HG03457 (cell line): Measurements from ENCODE around the gene ARHGEF11.
"Not testable (repeated sequence)": the region's sequence is repeated elsewhere in the genome, so short reads cannot be mapped to it uniquely, and the experiment has no call there.

Experiments
- ATAC-seq: cut with Tn5 transposase; IDR thresholded peaks from one replicate; pipeline ENCODE4 v1.9.1; 2021; ENCODE audit warnings: moderate number of reproducible peaks; ENCODE audit not compliant: unreplicated experiment

ARHGEF11 gene, protein sequence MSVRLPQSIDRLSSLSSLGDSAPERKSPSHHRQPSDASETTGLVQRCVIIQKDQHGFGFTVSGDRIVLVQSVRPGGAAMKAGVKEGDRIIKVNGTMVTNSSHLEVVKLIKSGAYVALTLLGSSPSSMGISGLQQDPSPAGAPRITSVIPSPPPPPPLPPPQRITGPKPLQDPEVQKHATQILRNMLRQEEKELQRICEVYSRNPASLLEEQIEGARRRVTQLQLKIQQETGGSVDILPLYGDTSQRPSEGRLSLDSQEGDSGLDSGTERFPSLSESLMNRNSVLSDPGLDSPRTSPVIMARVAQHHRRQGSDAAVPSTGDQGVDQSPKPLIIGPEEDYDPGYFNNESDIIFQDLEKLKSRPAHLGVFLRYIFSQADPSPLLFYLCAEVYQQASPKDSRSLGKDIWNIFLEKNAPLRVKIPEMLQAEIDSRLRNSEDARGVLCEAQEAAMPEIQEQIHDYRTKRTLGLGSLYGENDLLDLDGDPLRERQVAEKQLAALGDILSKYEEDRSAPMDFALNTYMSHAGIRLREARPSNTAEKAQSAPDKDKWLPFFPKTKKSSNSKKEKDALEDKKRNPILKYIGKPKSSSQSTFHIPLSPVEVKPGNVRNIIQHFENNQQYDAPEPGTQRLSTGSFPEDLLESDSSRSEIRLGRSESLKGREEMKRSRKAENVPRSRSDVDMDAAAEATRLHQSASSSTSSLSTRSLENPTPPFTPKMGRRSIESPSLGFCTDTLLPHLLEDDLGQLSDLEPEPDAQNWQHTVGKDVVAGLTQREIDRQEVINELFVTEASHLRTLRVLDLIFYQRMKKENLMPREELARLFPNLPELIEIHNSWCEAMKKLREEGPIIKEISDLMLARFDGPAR (N-terminal part only)

DNA sequence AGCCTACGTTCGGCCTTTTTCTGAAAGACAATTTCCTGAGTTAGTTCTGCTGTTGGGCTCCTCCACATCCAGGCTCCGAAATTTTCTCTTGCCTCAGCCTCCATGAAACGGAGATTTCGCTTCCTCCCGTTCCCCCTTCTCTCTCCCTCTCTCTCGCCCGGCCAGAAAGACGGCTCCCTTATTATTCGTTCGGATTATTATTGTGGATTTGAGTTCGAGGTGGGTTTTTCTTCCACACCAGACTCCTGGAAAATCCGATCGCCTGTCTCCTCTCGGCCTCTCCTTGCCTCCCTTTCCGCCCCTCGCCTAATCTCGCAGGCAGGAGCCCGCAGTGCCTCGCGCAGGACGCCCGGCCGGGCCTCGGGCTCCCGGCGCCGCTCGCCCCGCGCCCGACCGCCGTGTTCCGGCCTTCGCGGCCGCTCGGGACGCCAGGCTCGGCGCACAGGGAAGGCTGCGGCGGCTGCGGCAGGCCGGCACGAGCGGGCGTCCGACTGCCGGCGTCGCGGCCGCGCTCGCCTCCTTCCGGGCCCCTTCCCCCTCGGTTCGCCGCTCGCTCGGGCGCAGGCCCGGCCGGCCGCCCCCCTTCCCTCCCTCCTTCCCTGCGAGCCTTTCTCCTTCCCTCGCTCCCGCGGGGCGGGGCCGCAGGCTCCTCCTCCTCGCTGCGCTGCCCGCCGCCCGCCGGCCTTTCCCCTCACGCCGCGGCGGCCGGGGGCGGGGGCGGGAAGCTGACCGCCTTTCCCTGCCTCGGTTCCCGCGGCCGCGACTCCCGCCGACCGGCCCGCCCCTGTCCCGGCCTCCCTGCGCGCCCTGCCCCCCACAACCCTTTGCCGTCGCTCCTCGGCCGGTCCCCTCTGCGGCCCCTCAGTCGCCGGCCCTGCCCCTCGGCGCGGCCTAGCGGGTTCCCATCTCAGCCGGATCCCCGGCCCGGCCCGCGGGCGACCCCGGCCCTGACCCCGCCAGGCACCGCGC is at the start of gene ARHGEF11:
Gene ARHGEF11, minus strand, starts transcription at position 493 of the 969 bp plus-strand sequence. CDS start 1,412 bp downstream, outside the sequence.
- ATAC-seq: no peak

DNA sequence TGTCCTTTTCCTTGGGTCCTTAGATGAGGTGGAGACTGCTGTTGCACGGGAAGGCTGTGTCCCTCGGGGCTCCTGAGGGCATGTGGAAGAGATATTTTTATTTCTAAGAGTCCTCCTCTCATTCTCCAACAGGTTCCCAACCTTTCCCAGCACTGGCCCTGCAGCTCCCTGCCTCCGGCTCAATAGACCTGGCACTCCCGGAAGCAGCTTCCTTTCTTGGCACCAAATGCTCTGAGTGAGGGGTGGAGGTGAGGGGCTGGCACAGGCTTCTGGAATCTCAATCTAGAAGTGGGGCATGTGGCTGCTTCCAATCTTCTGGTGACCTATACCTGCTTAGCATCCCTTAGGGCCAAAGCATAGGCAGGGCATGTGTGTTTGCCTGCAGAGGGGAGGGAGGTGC is 49.5 kb upstream of the ARHGEF11 start:
- no peak for ATAC-seq

DNA sequence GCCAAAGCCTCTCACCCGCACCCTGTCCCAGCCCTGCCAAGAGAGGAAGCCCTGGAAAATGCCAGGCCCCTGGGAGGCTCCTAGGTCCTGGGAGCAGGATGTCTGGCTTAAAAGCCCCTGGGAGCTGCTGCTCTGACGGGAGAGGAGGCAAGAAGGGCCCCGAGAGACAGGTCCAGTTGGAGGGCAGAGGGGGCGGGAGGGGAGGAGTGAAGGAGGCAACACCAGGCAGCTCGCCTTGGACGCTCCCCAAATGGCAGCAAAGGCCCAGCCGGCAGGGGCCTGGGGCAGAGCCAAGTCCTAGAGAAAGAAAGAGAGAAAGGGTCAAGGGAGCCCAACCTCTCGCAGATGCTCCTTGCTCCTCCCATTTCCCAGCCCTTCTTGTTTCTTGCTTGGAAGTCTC is 47.3 kb upstream of the ARHGEF11 start:
- ATAC-seq: no peak

DNA sequence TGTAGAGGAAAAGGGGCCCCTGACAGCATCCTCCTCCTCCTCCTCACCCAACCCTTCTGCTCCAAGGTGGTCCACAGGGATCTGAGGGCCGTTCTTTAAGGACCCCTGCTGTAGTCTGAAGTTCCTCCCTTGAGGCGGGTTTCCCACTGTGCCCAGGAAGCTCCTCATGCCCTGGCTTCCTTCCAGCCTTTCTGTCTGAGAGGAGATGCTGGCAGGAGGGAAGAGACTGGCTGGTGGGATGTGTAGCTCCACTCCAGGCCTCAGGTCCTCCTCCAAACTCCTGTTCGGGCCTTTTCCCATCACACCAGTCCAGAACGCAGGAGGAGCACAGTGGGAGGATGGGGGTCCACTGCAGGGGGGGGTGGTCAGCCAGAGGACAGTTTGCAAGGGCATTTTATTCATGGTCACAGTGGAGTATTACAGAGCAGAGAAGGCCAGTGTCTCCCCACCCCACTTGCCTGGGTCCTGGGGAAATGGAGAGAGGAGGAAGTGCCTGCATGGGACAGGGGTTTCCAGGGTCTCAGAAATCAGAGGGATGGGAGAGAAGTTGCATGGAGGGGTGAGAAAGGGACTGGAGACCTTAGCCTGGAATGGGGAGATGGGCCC is 46.2 kb upstream of the ARHGEF11 start:
- no peak for ATAC-seq

DNA sequence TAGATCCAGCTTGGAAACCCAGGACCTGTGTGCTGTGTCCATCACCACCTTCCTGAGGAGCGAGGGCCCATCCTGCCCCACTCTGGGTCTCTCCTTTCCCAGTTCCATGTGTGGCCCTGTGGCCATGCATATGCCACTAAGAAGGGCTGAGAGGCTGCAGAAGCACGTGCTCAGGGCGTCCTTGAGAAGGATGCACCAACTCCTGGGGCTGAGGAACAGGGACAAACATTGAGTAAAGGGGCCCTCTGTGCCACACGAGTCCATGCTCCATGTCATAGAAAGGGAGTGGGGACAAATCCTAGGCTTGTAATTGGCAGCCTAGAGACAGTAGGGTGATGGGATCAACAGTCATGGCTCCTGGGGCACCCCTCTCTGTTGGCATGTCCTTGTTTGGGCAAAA is 45.6 kb upstream of the ARHGEF11 start:
- ATAC-seq: no peak

DNA sequence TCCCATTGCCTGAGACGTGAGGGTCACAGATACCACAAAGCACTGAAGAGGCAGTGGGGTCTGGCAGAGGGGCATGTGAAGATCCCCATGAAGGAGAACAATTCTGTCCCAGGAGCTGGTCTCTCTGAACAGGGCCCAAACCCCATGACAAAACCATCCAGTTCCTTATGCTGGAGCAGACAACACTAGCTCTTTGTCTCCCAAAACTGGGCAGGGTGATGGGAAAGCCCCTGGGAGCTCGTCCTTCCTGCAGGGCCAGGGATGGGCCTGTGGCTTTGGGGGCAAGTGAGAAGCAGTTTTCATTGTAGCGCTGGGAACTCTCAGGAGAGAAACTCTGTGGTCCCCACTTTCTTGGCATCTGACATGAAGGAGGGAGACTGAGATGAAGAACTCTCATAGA is 45.2 kb upstream of the ARHGEF11 start:
- ATAC-seq: no peak

DNA sequence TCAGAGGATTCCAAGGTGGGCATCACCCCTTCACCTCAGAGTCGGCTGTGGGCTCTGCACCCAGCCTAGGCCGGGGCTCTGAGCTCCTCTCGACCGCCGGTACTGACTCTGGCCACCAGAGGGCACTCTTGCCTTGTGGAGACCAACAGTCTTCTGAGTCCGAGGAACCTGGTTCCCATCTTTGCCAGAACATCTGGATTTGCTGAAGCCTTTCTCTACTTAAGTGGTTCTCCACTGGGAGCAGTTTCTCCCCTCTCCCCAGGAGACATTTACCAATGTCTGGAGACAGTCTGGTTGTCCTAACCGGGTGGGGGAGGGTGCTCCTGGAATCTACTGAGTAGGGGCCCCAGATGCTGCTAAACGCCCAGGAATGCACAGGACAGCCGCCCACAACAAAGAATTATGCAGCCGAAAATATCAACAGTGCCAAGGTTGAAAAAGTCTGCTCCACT is 44.7 kb upstream of the ARHGEF11 start:
- ATAC-seq: no peak

DNA sequence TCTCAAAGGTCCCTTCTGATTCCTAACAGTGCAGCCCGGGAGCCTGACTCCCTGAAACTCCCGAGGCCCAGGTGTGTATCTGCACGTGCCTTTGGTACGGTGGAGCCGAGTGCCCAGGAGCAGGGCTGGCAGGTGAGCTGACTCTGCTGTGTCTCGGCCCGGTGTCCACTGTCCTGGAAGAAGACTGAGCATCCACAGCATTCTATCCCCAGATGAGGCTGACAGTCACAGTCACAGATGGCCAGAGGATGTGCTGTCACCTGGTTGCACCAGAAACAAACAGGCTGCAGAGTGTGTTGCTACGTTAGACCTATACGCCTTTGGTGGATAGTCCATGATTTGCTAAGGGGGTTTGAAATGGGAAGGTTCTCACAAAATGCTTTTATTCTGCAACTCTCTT is 44.2 kb upstream of the ARHGEF11 start:
- no peak for ATAC-seq

DNA sequence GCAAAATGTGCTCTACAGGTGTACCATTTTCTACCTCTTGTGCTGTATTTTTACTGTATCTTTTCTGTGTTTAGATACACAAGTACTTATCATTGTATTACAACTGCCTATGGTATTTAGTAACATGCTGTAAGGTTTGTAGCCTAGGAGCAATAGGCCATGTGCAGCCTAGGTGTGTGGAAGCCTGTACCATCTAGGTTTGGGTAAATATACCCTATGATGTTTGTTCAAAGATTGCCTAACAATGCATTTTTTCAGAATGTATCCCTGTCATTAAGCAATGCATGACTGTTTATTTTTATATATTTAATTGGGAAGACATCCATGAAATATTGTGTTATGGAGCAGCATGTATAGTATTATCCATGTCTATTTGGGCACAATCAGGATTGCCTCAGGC is 43.1 kb upstream of the ARHGEF11 start:
- no peak for ATAC-seq

DNA sequence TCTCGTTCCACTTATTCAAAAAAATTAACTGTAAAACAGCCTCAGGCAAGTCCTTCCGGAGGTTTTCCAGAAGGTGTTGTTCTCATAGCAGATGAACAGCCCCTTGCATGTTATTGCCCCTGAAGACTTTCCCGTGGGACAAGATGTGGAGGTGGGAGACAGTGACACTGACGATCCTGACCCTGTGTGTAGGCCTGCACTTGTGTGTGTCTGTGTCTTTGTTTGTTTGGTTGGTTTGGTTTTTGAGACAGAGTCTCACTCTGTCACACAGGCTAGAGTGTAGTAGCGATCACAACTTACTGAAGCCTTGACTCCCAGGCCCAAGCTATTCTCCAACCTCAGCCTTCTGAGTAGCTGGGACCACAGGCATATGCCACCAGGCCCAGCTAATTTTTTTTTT is 41.5 kb upstream of the ARHGEF11 start:
- no peak for ATAC-seq

DNA sequence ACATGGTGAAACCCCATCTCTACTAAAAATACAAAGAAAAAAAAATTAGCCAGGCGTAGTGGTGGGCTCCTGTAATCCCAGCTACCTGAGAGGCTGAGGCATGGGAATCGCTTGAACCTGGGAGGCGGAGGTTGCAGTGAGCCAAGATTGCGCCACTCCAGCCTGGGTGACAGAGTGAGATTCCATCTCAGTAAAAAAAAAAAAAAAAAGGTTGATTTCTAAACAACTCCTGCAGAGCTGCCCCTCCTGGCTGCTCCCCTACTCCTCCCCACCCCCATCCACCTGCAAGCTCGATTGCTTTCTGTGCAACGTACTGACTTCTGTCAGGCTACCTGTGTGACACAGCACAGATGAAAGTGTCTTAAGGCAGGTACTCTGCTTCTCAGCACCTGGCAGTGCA is 40.8 kb upstream of the ARHGEF11 start:
- no peak for ATAC-seq

DNA sequence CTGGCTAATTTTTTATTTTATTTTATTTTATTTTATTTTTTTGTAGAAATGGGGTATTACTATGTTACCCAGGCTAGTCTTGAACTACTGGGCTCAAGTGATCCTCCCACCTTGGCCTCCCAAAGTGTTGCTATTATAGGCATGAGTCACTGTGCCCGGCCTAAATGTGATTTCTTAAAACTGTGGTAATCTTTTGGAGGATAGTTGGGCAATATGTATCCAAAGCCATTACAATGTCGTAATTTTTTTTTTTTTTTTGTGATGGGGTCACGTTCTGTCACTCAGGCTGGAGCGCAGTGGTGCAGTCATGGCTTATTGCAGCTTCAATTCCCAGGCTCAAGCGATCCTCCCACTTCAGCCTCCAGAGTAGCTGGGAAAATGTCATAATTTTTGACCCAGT is 39.9 kb upstream of the ARHGEF11 start:
- ATAC-seq: no peak

DNA sequence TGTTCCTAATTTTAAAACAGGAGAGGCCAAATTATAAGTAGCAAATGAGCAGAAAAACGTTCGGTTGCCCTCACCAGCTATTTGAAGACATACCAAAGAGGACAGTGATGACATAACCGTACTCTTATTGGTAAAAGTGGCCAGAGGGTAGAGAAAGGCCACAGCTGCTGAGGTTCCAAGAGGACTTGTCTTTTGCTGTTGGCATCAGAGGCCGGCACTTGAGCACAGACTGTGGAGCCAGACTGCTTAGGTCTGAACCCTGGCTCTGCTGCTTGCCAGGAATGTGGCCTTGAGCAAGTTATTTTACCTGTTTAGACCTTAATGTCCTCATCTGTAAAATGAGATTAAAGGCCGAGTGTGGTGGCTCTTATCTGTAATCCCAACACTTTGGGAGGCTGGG is 39.2 kb upstream of the ARHGEF11 start:
- no peak for ATAC-seq

DNA sequence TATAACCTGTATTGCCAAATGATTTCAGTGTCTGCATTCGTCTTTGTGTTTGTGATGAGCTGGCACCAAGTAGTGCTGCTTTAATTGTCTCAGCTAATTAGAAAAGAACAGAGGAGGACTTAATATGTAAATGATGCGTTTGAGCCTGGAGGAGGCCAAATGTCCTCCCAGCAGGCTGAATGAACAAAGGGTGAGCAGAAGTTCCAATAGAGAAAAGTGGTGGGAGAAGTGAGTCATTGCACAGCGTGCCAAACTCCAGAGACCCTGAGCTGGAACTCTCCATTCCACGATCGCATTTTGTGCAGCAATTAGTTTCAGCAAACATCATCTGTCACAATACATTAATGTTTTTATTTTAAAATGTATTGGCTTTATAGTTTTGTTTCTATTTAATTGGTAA is 36.2 kb upstream of the ARHGEF11 start:
- no peak for ATAC-seq

DNA sequence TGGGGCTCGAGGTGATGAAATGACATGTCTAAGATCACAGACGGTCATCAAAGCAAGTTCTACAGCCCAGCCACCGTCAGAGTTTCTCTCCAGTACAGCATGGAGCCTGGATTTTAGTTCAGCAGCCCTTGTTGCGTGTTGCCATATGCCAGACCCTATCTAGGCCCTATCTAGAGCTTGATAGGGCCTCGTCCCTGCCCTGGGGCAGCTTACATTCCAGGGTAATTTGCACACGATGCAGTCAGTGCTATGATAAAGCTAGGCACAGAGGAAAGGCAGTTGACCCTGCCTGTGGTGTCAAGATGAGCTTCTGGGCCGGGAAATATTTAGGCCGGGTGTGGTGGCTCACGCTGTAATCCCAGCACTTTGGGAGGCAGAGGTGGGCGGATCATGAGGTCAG is 35.2 kb upstream of the ARHGEF11 start:
- ATAC-seq: no peak

DNA sequence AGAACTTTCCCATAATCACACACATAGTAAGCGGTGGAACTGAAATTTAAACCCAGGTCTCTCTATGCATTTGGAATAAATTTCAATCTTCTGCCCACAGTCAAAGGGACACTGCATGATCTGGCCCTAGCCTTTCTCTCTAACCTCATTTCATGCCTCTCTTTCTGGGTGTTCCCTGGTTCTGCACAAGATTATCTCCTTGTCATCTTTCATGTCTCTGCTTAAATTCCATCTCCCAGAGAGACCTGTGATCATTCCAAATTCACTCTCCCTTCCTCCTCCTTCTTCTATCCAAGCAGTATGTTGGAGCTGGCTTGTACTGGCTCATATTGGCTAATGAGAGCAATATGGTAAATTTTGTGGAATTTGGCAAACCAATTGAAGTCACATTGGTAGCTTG is 31.9 kb upstream of the ARHGEF11 start:
- no peak for ATAC-seq

DNA sequence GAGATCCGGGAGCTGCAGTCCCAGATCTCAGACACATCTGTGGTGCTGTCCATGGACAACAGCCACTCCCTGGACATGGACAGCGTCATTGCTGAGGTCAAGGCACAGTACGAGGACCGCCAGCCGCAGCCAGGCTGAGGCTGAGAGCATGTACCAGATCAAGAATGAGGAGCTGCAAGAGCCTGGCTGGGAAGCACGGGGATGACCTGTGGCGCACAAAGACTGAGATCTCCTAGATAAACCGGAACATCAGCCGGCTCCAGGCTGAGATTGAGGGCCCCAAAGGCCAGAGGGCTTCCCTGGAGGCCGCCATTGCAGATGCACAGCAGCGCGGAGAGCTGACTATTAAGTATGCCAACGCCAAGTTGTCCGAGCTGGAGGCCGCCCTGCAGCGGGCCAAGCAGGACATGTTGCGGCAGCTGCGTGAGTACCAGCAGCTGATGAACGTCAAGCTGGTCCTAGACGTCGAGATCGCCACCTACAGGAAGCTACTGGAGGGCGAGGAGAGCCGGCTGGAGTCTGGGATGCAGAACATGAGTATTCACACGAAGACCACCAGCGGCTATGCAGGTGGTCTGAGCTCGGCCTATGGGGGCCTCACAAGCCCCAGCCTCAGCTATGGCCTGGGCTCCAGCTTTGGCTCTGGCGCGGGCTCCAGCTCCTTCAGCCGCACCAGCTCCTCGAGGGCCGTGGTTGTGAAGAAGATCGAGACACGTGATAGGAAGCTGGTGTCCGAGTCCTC is 28.6 kb upstream of the ARHGEF11 start:
- ATAC-seq: no peak

DNA sequence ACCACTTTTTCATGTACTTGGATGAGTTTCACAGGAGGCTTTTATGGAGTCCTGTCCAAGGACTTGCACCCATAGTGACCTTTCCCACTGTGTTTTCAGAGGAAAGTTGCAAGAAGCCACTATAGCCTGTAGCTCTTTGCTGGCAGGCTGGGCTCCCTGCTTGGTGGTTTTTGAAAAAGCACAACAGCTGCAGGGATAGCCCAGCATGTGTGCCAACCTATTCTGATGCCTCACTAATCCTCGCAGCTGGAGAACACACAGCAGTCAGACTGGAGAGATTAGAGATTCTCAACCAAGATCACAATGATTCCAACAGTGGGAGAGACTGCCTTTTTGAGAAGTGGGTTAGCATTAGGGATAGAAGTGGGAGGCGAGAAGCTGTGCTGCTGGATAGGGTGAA is 24.1 kb upstream of the ARHGEF11 start:
- ATAC-seq: no peak

DNA sequence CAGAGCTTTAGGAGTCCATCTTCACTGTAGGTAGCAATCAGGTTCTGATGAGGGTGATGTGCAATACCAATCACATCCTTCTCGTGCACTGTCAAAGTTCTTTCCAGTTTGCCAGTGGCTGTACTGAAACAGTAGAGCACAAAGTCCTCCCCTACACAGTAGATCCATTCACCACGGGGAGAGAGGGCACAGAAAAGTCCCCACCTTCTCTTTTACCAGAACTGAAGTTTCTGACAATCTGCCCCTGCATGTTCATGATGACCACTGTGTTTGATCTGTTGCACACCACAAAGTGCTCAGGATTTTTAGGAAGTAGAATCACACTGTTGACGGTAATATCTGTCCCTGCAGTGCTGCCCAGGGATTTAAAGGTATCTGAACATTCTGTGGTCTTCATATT is 13.7 kb upstream of the ARHGEF11 start:
- ATAC-seq: not testable (repeated sequence)

DNA sequence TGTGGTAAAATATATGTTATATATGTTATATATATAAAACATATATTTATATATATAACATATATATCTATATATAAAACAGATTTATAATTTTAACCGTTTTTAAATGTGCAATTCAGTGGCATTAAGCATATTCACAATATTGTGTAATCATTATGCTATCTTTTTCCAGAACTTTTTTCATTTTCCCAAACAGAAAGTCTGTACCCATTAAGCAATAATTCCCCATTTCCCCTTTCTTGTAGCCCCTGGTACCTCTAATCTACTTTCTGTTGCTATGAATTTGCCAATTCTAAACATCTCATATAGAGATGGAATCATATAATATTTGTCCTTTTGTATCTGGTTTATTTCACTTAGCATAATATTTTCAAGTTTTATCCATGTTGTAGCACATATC is 10.7 kb upstream of the ARHGEF11 start:
- ATAC-seq: no peak
